ENCODE results near the gene RRP9.
"Not testable (repeated sequence)": the region's sequence is repeated elsewhere in the genome, so short reads cannot be mapped to it uniquely, and the experiment has no call there.

Gene RRP9, protein sequence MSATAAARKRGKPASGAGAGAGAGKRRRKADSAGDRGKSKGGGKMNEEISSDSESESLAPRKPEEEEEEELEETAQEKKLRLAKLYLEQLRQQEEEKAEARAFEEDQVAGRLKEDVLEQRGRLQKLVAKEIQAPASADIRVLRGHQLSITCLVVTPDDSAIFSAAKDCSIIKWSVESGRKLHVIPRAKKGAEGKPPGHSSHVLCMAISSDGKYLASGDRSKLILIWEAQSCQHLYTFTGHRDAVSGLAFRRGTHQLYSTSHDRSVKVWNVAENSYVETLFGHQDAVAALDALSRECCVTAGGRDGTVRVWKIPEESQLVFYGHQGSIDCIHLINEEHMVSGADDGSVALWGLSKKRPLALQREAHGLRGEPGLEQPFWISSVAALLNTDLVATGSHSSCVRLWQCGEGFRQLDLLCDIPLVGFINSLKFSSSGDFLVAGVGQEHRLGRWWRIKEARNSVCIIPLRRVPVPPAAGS

DNA sequence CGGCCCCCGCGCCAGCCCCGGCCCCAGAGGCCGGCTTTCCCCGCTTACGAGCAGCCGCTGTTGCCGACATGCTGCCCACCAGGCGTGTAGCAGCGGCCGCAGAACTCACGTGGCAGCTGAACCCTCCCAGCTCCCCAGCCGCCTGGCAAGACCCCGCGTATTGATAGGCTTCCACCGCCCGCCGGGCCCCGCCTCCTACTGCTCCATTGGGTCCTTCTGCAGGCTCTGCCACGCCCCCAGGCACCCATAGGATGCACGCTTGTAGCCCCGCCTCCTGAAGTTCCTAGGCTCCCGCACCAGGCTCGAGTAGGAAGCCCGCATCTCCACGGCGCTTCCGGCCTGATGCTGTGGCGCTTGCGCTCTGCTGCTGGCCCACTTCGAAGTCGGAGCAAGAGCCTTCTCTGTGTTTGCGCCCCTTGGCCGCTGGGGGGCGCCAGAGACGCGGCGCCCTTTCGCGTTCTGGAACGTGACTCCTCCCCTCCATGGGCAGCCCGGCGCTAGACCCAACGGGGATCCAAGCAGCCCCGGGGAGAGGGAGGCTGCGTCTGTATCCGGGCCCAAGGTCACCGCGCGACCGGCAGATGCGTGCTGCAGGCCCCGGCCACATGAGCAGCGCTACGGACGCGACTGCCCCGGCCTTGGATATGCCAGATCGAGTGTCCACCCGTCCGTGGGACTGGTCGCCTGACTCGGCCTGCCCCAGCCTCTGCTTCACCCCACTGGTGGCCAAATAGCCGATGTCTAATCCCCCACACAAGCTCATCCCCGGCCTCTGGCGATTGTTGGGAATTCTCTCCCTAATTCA lies at the start of gene RRP9, which contains the start of gene PARP3:
RRP9 (minus strand) TSS at position 107 of the 805 bp plus-strand sequence; CDS start at position 70, 37 bp downstream.
PARP3 (plus strand) TSS at position 566 of the 805 bp plus-strand sequence. CDS start 993 bp downstream, outside the sequence.
- peak; percentile 99 for DNase-seq (ENCODE audit: low spot score)

DNA sequence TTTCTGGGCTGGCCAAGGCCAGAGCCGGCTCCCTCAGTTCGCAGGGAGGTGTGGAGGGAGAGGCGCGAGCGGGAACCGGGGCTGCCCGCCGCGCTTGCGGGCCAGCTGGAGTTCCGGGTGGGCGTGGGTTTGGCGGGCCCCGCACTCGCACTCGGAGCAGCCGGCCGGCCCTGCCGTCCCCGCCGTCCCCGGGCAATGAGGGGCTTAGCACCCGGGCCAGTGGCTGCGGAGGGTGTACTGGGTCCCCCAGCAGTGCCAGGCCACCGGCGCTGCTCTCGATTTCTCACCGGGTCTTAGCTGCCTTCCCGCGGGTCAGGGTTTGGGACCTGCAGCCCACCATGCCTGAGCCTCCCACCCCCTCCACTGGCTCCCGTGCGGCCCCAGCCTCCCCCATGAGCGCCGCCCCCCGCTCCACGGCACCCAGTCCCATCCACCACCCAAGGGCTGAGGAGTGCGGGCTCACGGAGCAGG lies 48.8 kb upstream of the RRP9 start:
- not testable (repeated sequence) for DNase-seq (ENCODE audit: low spot score)

DNA sequence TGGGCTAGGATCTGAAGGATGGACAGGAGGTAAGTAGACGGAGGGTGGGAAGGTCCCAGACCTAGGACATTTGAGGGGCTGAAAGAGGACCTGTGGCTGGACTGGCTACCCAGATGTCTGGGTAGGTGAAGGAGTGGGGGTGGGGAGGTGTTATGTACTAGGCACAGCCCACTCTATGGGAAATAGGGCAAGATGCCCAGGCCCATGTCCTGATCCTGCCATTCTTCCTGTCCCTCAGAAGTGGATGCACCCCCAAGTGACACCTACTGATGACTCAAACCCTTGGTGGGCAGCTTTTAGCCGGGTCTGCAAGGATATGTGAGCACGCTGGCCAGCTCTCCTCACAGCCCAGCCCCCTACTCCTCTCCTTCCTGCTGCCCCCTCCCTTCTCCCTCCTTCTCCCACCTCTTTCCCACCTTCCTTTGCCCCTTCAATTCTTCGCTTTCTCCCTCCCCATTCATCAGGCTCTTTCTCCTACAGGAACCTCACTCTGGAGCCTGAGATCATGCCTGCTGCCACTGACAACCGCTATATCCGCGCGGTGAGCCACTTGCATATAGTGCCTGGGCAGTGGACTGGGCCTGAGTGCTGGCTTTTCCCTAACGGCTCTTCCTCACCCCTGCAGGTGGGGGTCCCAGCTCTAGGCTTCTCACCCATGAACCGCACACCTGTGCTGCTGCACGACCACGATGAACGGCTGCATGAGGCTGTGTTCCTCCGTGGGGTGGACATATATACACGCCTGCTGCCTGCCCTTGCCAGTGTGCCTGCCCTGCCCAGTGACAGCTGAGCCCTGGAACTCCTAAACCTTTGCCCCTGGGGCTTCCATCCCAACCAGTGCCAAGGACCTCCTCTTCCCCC lies 46.8 kb upstream of the RRP9 start:
- DNase-seq (ENCODE audit: low spot score): no peak

DNA sequence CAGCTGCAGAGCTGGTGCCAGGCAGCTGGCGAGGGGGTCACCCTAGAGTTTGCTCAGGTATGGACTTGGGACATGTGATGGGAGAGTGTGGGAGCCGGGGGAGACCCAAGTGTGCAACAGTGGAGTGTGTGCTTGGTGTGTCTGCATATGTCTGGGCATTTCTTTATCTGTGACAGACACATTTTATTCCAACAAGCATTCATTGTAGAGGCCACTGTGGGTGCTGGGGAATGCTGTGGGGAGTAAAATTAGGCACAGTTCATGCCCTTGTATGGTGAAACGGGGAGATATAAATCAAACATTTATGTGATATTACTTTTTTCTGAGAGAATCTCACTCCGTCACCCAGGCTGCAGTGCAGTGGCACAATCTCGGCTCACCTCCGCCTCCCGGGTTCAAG lies 45.9 kb upstream of the RRP9 start:
- DNase-seq (ENCODE audit: low spot score): no peak

DNA sequence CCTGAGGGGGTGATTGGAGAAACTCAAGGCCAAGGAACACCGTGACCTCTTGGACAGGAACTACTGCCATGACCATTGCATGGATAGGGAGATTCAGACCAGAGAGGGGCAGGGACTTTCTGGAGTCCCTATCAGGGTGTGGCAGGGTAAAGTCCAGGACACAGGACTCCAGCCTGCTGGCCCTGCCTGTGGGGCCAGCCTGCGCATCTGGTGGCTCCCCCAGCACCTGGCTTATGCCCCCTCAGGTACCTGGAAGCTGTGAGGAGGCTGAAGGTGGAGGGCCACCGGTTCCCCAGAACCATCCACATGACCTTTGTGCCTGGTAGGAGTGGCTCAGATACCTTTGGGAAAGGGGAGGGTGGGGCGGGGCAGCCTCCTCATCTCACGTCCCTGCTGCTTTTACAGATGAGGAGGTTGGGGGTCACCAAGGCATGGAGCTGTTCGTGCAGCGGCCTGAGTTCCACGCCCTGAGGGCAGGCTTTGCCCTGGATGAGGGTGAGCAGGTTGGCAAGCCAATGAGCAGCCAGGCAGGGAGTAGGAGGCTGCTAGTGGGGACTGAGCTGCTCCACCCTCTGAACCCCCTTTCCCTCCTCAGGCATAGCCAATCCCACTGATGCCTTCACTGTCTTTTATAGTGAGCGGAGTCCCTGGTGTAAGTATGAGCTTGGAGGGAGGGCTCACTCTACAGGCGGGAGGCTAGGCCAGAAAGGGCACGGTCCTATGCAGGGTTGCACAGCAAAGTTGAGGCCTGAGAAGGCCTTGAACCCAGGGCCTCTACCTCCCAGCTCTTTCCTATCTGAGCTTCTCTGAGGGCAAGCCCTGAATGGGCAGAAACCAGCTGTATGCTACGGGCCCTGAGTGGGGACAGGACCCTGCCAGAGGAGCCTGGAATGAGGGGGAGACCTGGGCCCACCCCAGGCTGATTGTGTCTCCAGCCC lies 44.6 kb upstream of the RRP9 start:
- no peak for DNase-seq (ENCODE audit: low spot score)

DNA sequence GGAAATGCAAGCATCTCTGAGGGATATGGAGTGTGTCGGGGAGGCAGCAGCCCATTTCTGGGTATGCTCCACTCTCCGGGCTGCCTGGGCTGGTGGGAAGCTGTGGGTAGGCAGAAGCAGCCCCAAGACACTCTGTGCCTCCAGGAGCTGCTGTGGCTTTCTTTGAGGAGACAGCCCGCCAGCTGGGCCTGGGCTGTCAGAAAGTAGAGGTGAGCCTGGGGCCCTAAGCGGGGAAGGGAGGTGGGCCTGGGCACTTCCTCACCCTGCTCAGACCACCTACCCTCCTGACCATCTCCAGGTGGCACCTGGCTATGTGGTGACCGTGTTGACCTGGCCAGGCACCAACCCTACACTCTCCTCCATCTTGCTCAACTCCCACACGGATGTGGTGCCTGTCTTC lies 43.4 kb upstream of the RRP9 start:
- DNase-seq (ENCODE audit: low spot score): no peak

DNA sequence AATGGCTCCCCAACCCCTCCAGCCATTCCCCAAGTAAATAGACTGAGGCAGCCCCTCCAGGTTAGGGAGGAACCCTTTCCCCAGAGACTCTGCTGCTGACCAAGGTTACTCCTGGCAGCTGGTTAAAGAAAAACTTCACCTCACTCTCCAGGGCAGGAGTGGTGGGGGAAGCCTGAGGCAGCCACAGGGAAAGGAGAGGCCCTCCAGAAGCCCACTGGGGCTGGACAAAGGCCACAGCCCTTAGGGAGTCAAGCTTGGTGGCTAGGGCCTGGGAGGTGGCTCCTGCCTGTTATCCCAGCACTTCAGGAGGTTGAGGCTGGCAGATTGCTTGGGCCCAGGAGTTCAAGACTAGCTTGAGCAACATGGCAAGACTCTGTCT lies 42.6 kb upstream of the RRP9 start:
- DNase-seq (ENCODE audit: low spot score): no peak

DNA sequence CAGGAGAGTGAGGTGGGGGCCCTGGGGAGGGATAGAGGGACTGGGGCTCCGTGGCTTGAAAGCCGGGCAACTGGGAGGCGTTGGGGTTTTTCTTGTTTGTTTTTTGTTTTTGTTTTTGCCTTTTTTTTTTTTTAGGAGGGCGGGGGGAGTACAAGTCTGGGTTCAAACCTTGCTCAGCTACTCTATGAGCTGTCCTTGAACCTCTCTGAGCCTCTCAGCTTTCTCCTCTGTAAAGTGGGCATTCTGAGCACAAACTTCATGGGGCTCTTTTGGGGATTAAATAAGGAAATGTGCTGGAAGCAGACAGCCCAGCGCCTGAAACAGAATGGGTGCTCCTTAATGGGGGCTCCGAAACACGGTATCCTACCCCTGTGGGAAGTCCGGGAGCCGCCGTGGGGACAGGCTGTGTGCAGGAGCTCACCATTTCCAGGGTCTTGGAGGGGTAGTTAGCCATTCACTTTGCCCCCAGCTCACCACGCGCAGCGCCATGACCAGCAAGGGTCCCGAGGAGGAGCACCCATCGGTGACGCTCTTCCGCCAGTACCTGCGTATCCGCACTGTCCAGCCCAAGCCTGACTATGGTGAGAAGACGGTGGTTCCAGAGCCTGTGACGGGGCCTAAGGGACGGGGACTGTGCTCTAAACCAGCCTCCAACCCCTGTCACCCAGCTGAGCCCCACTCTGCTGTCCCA lies 42.0 kb upstream of the RRP9 start:
- DNase-seq (ENCODE audit: low spot score): no peak

DNA sequence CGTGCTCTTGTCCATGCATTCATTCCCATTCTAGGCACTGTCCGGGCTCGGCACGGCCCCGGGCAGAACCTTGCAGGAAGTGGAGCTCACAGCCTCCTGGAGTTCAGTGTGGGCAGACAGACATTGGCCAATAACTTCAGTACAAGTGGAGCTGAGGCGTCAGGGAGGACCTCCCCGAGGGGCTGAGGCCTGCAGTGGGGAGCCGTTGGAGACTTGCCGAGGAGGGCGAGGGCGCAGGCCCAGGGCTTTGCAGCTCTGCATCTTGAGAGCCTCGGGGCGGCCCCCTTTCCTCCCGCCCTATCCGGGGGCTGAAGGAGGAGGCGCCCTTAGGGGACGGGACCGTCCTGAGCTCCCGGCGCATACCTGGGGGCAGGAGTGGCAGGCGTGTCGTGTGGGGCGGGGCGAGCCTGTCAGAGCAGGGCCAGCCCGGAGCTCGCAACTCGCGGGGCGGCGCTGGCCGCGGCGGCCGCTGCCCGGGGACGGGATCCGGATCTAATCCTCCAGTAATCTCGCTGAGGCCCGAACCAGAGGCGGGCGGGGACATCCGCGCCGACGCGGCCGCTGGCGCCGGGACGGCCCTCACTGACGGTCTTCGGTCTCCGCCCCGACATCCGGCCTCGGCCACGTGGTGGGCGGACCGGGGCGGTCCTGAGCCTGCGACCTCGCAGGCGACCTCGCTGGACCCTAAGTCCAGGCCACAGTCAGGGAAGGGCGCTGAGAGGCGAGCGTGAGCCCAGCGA lies 41.3 kb upstream of the RRP9 start, which contains the start of gene ACY1:
ACY1 (plus strand) TSS at position 698 of the 740 bp plus-strand sequence. CDS start 530 bp downstream, outside the sequence.
- peak; percentile 95 for DNase-seq (ENCODE audit: low spot score)

DNA sequence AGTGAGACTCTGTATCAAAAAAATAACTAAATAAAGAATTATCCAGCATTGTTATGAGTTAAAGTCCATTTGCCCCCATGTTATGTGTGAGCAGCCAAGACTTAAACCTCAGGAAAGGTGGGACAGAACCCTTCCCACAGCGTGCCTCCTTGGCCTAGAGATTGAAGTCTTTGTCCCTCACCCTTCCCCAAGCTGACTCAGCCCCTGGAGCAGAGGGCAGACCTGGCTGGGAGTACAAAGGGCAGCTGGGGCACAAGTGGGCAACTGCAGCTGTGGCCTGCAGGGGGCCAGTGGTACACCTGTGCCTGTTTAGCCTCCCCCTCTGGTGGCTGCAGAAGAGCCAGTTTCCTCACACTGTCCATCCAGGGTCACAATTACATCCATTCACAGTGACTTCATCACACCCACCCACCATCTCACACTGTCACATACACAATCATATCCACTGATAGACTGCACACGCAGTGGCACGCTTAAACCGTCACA lies 40.7 kb upstream of the RRP9 start:
- peak; percentile 78 for DNase-seq (ENCODE audit: low spot score)

DNA sequence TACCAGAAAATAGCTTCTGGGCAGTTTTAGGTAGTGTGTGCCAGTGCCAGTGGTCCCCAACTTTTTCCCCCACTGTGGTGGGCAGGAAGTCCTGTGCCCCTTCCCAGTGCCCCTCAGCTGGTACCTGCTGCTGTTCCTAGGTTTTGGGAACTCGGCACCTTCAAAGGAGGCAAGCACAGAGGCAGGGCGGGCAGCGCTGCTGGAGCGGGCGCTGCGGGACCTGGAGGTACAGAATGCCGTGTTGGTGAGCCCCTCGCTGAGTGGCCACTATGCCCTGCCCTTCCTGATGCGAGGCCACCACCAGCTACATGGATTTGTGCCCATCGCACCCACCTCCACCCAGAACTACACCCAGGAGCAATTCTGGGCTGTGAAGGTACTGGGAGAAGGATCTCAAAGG lies 38.5 kb upstream of the RRP9 start:
- no peak for DNase-seq (ENCODE audit: low spot score)

DNA sequence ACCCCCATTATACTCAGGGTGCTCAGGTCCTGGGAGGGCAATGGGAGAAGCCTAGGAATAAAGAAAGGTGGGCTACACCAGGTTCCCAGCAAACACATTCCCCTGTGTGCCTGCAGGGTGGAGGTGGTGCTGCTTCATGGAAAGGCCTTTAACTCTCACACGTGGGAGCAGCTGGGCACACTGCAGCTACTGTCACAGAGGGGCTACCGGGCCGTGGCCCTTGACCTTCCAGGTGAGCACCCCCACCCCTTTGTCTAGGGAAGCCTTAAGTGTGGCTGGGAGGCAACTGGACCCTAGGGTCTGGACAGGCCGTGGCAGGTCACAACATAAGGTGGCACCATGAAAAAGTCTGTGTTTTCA lies 36.4 kb upstream of the RRP9 start:
- DNase-seq (ENCODE audit: low spot score): no peak

DNA sequence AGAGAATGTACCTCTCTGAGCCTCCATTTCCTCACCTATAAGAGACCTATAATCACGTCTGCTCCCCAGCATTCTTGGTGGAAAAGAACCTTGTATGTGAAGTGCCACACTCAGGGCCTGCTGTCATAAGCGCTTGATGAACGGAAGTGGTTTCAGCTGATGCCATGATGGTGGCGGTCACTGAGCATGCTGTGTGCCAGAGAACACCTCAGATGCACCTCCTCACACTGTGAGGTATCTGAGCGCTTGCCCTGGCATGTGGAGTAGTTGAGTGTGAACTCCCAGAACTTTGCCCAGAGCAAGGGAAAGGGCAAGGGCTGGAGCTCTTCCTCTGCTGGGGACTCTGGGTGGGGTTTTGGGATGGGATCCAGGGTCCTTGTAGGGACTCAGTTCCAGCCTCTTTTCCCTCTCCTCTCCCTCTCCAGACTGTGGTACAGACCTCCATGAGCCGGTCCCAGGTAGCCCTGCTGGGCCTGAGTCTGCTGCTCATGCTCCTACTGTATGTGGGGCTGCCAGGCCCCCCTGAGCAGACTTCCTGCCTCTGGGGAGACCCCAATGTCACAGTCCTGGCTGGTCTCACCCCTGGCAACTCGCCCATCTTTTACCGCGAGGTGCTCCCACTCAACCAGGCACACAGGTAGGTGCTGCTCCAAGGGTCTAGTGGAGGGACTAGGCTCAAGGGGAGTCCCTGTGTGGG lies 35.9 kb upstream of the RRP9 start:
- no peak for DNase-seq (ENCODE audit: low spot score)

DNA sequence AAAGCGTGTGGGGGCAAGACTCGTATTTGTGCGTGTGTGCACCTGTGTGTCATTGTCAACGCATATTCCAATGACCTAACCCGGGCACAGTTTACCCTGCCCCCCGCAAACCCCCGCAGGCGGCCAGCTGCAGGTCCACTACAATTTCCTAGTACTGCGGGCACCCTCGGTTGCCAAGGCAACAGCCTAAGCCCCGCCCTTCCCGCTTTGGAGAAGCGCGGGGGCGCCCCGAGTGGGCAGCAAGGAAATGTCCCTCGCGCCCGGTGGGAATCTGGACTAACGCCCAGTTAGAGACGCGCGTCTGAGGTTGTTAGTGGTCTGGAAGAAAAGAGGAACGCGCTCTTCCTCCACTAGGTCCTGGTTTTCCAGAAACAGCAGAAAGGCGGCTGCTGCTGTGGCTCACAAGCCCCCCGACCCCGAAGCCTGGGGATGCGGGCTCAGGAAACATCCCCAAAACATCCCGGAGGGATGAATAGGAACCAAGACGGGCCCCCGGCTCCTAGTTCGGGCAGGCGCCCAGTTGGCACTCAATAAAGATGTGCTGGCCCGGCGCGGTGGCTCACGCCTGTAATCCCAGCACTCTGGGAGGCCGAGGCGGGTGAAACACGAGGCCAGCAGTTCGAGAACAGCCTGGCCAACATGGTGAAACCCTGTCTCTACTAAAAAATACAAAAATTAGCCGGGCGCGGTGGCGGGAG lies 34.3 kb upstream of the RRP9 start:
- peak; percentile 82 for DNase-seq (ENCODE audit: low spot score)

DNA sequence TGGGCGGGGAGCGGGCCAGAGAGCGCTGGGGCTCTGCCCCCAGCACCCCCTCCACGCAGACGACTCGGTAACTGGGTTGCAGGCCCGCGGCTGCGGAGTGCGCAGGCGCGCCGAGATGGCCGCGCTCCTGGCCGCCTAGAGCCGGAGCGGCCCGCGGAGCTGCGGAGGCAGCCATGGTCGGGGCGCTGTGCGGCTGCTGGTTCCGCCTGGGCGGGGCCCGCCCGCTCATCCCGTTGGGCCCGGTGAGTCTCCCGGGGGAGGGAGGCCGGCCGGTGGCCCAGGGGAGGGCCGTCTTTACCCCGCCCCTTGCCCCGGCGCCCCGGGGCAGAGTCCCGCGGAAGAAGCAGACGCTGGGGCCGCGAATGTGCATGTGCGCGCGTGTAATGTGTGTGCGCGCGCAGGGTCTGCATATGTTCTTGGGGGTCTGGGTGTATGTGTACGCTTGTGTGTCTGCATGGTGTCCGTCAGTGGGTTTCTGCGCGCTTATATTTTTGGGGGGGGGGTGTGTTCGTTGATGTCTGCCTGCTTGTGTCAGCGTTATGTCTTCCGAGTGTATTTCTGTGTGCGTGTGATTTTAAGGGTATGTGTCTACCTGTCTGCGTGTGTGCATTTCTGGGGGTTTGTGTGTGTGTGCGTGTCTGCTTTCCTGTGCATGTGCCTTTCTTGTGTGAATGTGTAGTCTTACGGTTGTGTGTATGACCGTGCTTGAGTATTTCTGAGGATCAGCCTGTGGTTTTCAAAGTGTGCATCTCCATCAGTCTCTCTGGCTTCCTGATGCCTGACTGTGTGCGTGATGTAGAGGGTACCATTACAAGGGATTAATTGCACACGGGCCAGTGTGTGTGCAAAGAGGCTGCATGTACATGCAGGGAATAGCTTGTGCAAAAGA lies 33.5 kb upstream of the RRP9 start, which contains the start of gene ABHD14A:
ABHD14A (plus strand) TSS at position 102 of the 889 bp plus-strand sequence; CDS start at position 174, 72 bp downstream.
- peak; percentile 90 for DNase-seq (ENCODE audit: low spot score)

DNA sequence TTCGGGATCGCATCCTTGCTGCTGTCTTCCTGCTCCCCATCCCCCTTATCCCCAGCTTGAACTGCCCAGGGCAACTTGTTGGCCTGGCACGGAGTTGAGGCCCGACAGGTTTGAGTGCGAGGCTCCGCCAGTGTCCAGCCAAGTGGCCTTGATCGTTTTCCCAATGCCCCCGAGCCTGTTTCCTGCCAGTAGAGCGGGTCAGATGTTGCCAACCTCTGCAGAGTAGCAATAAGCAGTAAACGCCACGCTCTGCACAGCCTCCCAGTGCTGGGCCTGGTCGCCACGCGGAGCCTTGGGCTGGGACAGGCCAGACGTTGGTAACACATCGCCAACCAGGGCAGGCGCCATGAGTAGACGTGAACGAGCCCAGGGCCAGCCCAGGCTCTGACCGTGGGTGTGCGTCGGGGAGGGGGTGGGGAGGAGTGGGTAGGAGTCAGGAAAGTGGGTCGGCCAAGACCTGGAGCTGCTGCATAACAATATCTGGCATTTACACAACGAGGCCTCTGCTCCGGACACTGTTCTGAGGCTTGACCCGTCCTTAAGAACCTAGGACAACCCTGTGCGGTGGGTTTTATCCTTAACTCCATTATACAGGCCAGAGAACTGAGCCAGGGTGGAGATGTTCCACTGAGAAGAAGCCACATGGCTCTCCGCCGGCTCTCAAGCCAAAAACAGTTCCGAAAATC lies 32.7 kb upstream of the RRP9 start:
- no peak for DNase-seq (ENCODE audit: low spot score)

Measured in D341Med (cell line).